NCI-H82 (cell line): ENCODE data around the gene PTPRN2.
"Not testable (repeated sequence)": the region's sequence is repeated elsewhere in the genome, so short reads cannot be mapped to it uniquely, and the experiment has no call there.

Experiments
- DNase-seq: peaks from one replicate; lab custom pipeline; 2025; lab: John Stamatoyannopoulos, UW

PTPRN2 gene

GRCh38 chr7:157599491-157599890, 988.1 kb downstream of the PTPRN2 start:
- DNase-seq: no peak

GRCh38 chr7:157597562-157597961, 990.1 kb downstream of the PTPRN2 start:
- no peak for DNase-seq

DNA sequence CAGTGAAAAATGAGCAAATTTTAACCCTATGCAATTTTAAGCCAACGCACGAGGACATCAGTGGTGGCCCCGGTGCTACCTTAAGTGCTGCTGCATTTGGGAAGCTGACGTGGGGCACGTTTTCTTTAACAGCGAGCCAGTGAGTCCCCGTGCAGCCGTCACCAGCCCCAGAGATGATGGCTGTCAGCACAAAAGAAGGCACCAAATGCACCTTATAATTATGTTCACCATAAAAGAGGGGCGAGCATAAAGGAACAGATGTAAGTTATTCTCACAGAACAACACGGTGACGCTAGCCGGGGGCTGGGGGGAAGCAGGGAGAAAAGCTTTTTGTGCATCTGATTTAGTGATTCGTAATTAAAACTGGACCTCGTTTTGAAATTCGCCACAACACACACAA, 990.7 kb downstream of the PTPRN2 start:
- no peak for DNase-seq

- no peak for DNase-seq
These were observed 991.2 kb downstream of the PTPRN2 start for GRCh38 chr7:157596471-157596870.

DNA sequence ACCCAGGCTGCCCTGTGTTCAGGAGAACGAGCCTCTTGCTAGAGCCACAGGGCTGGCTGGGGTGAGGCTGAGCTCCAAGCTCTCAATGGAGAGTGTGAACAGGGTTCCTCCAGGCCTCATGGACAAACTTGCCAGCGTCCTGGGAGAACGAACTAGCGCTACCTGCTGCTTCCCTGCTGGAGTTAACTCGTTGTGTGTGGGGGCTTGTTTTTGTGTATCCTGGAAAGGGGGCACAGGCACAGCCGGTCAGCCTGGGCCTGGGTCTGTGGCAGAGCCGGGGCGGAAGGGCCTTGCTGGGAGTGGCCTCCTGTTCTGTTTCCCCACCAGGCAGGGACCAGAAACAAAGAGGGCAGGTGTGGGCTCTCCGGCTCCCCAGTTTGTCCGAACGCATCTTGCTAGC, 991.6 kb downstream of the PTPRN2 start:
- DNase-seq: no peak

GRCh38 chr7:157595086-157595855, 992.4 kb downstream of the PTPRN2 start:
- DNase-seq: no peak

GRCh38 chr7:157594306-157594705, 993.3 kb downstream of the PTPRN2 start:
- DNase-seq: no peak

DNA sequence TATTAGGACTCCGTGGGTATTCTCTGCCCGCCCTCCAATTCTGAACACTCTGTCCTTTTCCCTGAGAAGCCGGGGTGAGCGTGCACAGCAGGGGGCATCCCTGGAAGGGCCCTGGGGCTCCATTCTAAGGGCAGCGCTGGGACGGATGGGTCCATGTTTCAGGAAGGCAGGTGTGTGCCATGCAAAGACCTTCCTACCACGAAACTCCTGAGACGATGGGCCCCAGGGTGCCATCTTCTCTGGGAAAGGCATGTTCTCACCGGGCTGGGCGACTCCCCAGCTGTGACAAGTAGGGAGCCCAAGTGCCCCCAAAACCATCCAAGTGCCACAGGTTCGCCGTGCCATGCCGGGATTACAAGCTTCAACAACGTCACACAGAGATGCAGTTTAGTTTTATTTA, 994.1 kb downstream of the PTPRN2 start:
- DNase-seq: no peak

- not testable (repeated sequence) for DNase-seq
These were observed 994.8 kb downstream of the PTPRN2 start for GRCh38 chr7:157592636-157593320.

DNA sequence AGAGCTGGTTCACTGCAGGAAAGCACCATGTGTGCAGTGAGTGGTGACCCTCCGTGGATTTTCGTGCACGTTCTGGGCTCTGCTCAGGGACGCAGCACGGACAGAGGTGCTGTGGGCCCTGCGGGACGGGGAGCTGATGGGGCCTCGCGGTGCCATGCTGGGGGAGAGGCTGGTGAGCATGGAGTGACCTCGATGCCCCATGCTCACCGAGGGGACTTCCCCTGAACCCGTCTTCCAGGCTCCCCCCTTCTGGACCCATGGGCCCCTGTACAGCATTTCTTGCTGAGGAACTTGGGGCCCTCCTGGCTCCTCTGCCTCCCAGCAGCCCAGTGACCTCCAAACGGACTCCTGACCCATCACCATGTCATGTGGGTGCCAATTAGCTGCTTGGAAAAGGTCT, 997.1 kb downstream of the PTPRN2 start:
- DNase-seq: no peak

DNA sequence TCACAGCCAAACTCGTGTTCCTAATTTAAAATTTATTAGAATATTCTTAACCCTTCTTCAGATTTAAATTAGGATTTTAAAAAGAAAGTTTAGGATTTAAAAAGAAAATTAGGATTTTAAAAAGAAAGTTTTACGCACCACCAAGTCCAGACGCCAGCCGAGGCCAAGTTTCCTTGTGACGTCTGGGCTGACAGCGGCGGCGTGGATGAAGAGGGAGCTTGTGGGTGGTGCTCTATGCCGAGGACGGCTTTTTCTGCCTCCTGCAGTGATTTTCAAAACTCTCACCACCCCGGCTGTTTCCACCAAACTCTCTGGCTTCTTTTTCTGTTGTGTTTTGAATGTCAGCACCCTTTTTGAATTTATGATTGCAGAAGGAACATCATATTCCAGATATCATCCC, 997.9 kb downstream of the PTPRN2 start:
- no peak for DNase-seq

- DNase-seq: no peak
These were observed 999.6 kb downstream of the PTPRN2 start for GRCh38 chr7:157587805-157588560.

- no peak for DNase-seq
These were observed 1000.4 kb downstream of the PTPRN2 start for GRCh38 chr7:157587051-157587804.

DNA sequence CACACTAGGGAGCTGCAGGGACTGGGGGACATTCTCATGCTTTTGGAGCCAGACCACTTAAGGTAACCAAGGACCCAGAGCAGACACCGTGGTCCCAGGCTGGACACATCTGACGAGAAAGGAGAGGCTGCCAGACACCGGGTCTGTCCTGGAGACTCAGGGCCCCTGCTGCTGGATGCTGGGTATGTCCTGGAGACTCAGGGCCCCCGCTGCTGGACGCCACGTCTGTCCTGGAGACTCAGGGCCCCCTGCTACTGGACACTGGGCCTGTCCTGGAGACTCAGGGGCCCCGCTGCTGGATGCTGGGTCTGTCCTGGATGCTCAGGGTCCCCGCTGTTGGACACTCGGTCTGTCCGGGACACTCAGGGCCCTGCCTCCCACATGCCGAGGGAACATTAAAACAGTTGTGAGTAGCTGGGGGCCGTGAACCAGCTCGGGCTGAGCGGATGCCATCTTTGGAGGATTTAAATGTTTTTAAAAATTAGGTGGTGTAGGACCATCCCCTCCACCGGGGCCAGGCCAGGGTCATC, 1001.1 kb downstream of the PTPRN2 start:
- no peak for DNase-seq

- DNase-seq: no peak
These were observed 1002.3 kb downstream of the PTPRN2 start for GRCh38 chr7:157585113-157585861.

- no peak for DNase-seq
These were observed 1003.2 kb downstream of the PTPRN2 start for GRCh38 chr7:157584420-157584819.

GRCh38 chr7:157581740-157582139, 1005.9 kb downstream of the PTPRN2 start:
- no peak for DNase-seq

- no peak for DNase-seq
These were observed 1007.3 kb downstream of the PTPRN2 start for GRCh38 chr7:157580324-157580723.

DNA sequence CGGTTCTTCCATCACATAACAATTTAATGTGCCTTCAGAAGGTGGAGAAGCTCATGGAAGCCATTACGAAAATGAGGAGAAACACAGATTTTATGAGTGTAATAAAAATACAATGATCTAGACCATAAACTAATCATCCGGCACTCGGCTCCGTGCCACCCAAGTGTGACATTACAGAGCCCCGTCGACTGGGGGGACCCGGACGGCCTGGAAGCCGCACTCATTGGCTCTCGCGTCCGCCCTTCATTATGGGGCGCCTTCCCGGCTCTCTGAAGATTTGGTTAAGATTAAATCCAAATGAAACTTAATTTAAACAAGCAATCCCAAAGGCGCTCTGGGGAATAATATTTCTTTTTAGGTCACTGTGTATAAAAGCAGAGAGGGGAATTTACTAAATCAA, 1008.2 kb downstream of the PTPRN2 start:
- DNase-seq: no peak

- no peak for DNase-seq
These were observed 1009.8 kb downstream of the PTPRN2 start for GRCh38 chr7:157577796-157578339.

DNA sequence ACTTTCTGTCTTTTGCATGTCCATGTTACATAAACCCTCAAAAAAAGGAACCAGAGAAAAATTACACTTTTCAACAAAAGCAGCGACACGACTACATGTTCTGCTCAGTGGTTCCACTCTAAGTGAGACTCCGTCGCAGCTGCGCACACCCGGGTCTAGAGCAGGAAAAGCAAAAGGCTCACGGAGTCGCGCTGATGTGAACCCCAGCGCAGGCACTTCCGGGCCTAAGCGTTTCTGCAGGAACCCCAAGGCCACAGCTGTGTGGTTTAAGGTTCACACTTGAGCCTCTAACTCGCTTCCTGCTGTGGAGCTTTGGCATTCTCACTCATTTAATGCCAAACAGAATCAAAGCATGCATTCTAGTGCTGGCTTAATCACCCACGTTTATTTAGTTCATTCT, 1010.6 kb downstream of the PTPRN2 start:
- no peak for DNase-seq
